K562 (cell line): ENCODE data around the gene PTBP2. TPM values are rescaled to one million over a fixed set of nuclear protein-coding genes. Genes with fewer than 3 reads are reported as not detected.

Source experiments
- ATAC-seq: fragments of 200-7000 bp; cut with Tn5 transposase; 3 replicates; pipeline ENCODE4 v1.9.1; 2020; ENCODE audit warnings: moderate library complexity
- BruUV-seq: library from RNA; stranded (reverse); fragments of 400-500 nt; replicated peaks from 2 replicates; lab custom pipeline; 2021; lab: Mats Ljungman, UMichigan
- CTCF ChIA-PET: fragments of 300-600 bp; formaldehyde crosslinking; extraction: SDS; loops from one replicate; lab custom pipeline; 2021; ENCODE audit warnings: low intra/inter-chr PET ratio; lab: Yijun Ruan, JAX
- POLR2A ChIA-PET: fragments of 300-600, 350-650 bp; sonication (Branson Sonifier 250); formaldehyde crosslinking; extraction: SDS; loops from one replicate; lab custom pipeline; 2021; ENCODE audit warnings: antibody characterized with exemption, inconsistent platforms; lab: Yijun Ruan, JAX
- DNase-seq, 4 experiments: peaks; one replicate each; pipeline versions ENCODE4 v3.0.0 to v3.0.0-alpha.2; 2011 to 2018; ENCODE audit warnings: low spot score in 3 of 4, mixed read lengths in 3 of 4; ENCODE audit errors: extremely low read depth in 1 of 4
- FAIRE-seq: peaks from 2 replicates; lab custom pipeline; 2011; peaks lifted over from hg19 to GRCh38; lab: Jason Lieb, UNC
- H2AFZ ChIP-seq: 2 replicates; pipeline ENCODE4 v1.6.0; 2011; ENCODE audit warnings: low read depth, low read length, control low read depth, inconsistent platforms
- H3K27ac ChIP-seq: fragments of 200-600 bp; 3 replicates; pipeline ENCODE4 v1.8.0; 2011; ENCODE audit warnings: low read depth, mild to moderate bottlenecking, control low read depth, inconsistent platforms, low read length, moderate library complexity, mixed read lengths; ENCODE audit errors: extremely low read depth
- H3K27me3 ChIP-seq, 2 experiments: fragments of 300-600 bp in 1 of 2; 2 replicates in 1 of 2; 3 replicates in 1 of 2; pipeline versions ENCODE4 v1.6.0 to v1.8.0; 2011; ENCODE audit warnings: inconsistent platforms in 2 of 2, low read length in 2 of 2, mild to moderate bottlenecking in 1 of 2, mixed read lengths in 1 of 2, moderate library complexity in 1 of 2; ENCODE audit not compliant: control insufficient read depth in 2 of 2, insufficient read depth in 2 of 2
- H3K36me3 ChIP-seq: fragments of 300-600 bp; 3 replicates; pipeline ENCODE4 v1.8.0; 2011; ENCODE audit warnings: mild to moderate bottlenecking, low read length, inconsistent platforms; ENCODE audit not compliant: control insufficient read depth, insufficient read depth
- H3K4me1 ChIP-seq, 2 experiments: fragments of 200-600 bp in 1 of 2; replicated peaks in 1 of 2; 2 replicates in 1 of 2; 3 replicates in 1 of 2; pipeline versions ENCODE4 v1.5.1 to v1.8.0; 2011; ENCODE audit warnings: inconsistent platforms in 2 of 2, low read length in 2 of 2, mild to moderate bottlenecking in 1 of 2, mixed read lengths in 1 of 2, moderate library complexity in 1 of 2; ENCODE audit not compliant: control insufficient read depth in 2 of 2, insufficient read depth in 2 of 2
- H3K4me2 ChIP-seq: 2 replicates; pipeline ENCODE4 v1.6.1; 2011; ENCODE audit warnings: low read length, control low read depth, inconsistent platforms, mixed read lengths; ENCODE audit not compliant: insufficient read depth
- H3K4me3 ChIP-seq: fragments of 200-600 bp; sonication (generic), shearing (Covaris generic); 2 replicates; pipeline ENCODE4 v1.5.1; 2016; ENCODE audit warnings: control low read depth, inconsistent platforms
- H3K79me2 ChIP-seq: fragments of 200-600 bp; 3 replicates; pipeline ENCODE4 v1.8.0; 2011; ENCODE audit warnings: low read length, inconsistent platforms; ENCODE audit not compliant: control insufficient read depth, insufficient read depth
- H3K9ac ChIP-seq, 2 experiments: 2 replicates each; pipeline versions ENCODE4 v1.6.0 to v1.6.1; 2011; ENCODE audit warnings: low read depth in 2 of 2, low read length in 2 of 2, control low read depth in 1 of 2, inconsistent platforms in 1 of 2, mild to moderate bottlenecking in 1 of 2, mixed read lengths in 1 of 2; ENCODE audit not compliant: insufficient read depth in 1 of 2
- H3K9me1 ChIP-seq: one replicate; pipeline ENCODE4 v1.6.0; 2011; ENCODE audit warnings: inconsistent platforms, mild to moderate bottlenecking, low read length, moderate library complexity; ENCODE audit not compliant: control insufficient read depth, insufficient read depth
- H3K9me3 ChIP-seq: replicated peaks from 2 replicates; pipeline ENCODE4 v1.5.1; 2011; ENCODE audit warnings: low read depth, low read length, inconsistent platforms; ENCODE audit not compliant: control insufficient read depth, insufficient read depth
- H4K20me1 ChIP-seq: replicated peaks from 2 replicates; pipeline ENCODE4 v1.6.1; 2011; ENCODE audit warnings: low read length, inconsistent platforms, mixed read lengths; ENCODE audit not compliant: control insufficient read depth, insufficient read depth
- HCFC1 ChIP-seq: IDR thresholded peaks from 2 replicates; pipeline ENCODE4 v1.6.1; 2012; ENCODE audit warnings: low read depth, low read length, improper control_type of control experiment
- KLF6 ChIP-seq: fragments of 250-450 bp; sonication (Bioruptor Pico); IDR thresholded peaks from 2 replicates; pipeline ENCODE4 v1.4.0; 2020; ENCODE audit warnings: mild to moderate bottlenecking, moderate library complexity, borderline replicate concordance
- LCOR ChIP-seq: sonication (generic); formaldehyde crosslinking; IDR thresholded peaks from 2 replicates; pipeline ENCODE4 v1.8.0; 2022; ENCODE audit warnings: mild to moderate bottlenecking, missing genetic modification reagents
- SIN3B ChIP-seq: fragments of 450-650 bp; IDR thresholded peaks from 2 replicates; pipeline ENCODE4 v1.6.1; 2017; ENCODE audit warnings: low read depth, mild to moderate bottlenecking, moderate library complexity
- ZNF75A ChIP-seq: fragments of 450-650 bp; formaldehyde crosslinking; IDR thresholded peaks from 2 replicates; pipeline ENCODE4 v1.4.0; 2020; ENCODE audit warnings: mild to moderate bottlenecking
- WGBS: fragments of 100-300 bp; shearing (Covaris generic); methylation state at CpG from one replicate; pipeline ENCODE4 v1.1.6; 2016; ENCODE audit warnings: low coverage, mixed read lengths; ENCODE audit not compliant: insufficient coverage; ENCODE audit errors: missing lambda C conversion rate; 5-methylcytosine and 5-hydroxymethylcytosine counted together
- in situ Hi-C: fragments of 300-500 bp; cut with MboI; formaldehyde crosslinking; loops from 4 replicates; pipeline ENCODE4 v1.15.0; 2018; ENCODE audit warnings: inconsistent platforms, mixed read lengths
- intact Hi-C: fragments of 100-400 bp; cut with micrococcal nuclease; formaldehyde crosslinking; loops from 2 replicates; pipeline ENCODE4 v1.14.2; 2022
- polyA plus RNA-seq, 8 experiments: library from polyadenylated mRNA; depleted of rRNA in 4 of 8; stranded (reverse) in 5 of 8; unstranded in 3 of 8; fragments of >200 nt; fragmentation: Nextera tagmentation in 2 of 8; fragmentation: Illumina TruSeq in 1 of 8; extraction: Ambion mirVana in 2 of 8; extraction: Trizol in 1 of 8; gene quantifications; 2 replicates each; pipeline versions ENCODE4 v1.2.1 to v1.2.3, GENCODE V29; 2011 to 2014; ENCODE audit warnings: inconsistent platforms in 1 of 8, missing spikeins in 1 of 8
- total RNA-seq, 7 experiments: library from RNA; depleted of rRNA in 6 of 7; stranded (reverse); fragments of >200 nt in 6 of 7; fragmentation: Illumina TruSeq in 2 of 7; extraction: Trizol in 2 of 7; gene quantifications; 2 replicates each; pipeline versions ENCODE4 v1.2.1 to v1.2.3, GENCODE V29; 2011 to 2021; ENCODE audit warnings: low replicate concordance in 1 of 7
- TF ChIP-seq, protein P1 (sequence below): fragments of 250-450 bp; sonication (Bioruptor Pico); IDR thresholded peaks from 2 replicates; pipeline ENCODE4 v1.9.0; 2021; ENCODE audit warnings: mild to moderate bottlenecking, inconsistent platforms
- TF ChIP-seq, protein P2 (sequence below): fragments of 200-800 bp; sonication (Bioruptor generic); IDR thresholded peaks from 2 replicates; pipeline ENCODE4 v1.6.1; 2016; ENCODE audit warnings: missing genetic modification characterization, missing compliant biosample characterization

PTBP2 gene
- total and polyA plus RNA-seq, 9 of the 15 experiments (the other 6 are each of a cell fraction or from before 2014, with no cell fraction given): 9.8 to 30.6 (median 19.0) TPM

DNA sequence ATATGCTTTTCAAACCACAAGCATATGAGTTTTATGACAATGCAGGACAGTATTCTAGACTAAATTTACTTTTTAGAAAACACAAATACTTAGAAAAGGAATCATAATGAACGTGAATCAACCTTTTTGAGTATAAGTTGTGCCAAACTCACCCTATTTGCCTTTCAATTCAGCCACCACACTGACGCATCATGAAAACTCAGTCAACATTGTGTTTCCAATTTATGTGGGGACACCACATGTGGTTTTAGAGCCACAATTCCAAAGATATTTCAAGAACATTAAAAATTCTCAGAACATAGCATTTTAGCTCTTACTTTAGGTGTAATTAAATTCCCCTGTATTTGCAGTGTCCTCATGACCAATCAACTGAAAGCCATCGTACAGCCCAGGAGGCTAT is 118.8 kb downstream of the PTBP2 start:
- Histone ChIP-seq H3K4me3 (no peak overlapping the region), H3K4me1 (0 out of 5 replicates have a peak, but pooled peaks cover 0 to 2% of the 10 kb centered on the region in 2 experiments), H3K9me1 (no peaks in the 10 kb centered on the region), H3K4me2 (no peak overlapping the region), H3K9me3 (no peaks in the 10 kb centered on the region), H3K36me3 (no peaks in the 10 kb centered on the region), H4K20me1 (no peaks in the 10 kb centered on the region), H2AFZ (no peak overlapping the region), H3K9ac (no peak overlapping the region), H3K27ac (no peak overlapping the region), H3K79me2 (no peaks in the 10 kb centered on the region), H3K27me3 (no peaks in the 10 kb centered on the region; a peak in 1 of 5 replicates)
- TF ChIP-seq ZNF75A (CRISPR knock-in tag) (no peak), KLF6 (CRISPR knock-in tag) (no peak), HCFC1 (no peak), LCOR (no peak), SIN3B (no peak)
- TF ChIP-seq, protein P1, sequence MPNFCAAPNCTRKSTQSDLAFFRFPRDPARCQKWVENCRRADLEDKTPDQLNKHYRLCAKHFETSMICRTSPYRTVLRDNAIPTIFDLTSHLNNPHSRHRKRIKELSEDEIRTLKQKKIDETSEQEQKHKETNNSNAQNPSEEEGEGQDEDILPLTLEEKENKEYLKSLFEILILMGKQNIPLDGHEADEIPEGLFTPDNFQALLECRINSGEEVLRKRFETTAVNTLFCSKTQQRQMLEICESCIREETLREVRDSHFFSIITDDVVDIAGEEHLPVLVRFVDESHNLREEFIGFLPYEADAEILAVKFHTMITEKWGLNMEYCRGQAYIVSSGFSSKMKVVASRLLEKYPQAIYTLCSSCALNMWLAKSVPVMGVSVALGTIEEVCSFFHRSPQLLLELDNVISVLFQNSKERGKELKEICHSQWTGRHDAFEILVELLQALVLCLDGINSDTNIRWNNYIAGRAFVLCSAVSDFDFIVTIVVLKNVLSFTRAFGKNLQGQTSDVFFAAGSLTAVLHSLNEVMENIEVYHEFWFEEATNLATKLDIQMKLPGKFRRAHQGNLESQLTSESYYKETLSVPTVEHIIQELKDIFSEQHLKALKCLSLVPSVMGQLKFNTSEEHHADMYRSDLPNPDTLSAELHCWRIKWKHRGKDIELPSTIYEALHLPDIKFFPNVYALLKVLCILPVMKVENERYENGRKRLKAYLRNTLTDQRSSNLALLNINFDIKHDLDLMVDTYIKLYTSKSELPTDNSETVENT (CRISPR knock-in tag): no peak
- TF ChIP-seq, protein P2, sequence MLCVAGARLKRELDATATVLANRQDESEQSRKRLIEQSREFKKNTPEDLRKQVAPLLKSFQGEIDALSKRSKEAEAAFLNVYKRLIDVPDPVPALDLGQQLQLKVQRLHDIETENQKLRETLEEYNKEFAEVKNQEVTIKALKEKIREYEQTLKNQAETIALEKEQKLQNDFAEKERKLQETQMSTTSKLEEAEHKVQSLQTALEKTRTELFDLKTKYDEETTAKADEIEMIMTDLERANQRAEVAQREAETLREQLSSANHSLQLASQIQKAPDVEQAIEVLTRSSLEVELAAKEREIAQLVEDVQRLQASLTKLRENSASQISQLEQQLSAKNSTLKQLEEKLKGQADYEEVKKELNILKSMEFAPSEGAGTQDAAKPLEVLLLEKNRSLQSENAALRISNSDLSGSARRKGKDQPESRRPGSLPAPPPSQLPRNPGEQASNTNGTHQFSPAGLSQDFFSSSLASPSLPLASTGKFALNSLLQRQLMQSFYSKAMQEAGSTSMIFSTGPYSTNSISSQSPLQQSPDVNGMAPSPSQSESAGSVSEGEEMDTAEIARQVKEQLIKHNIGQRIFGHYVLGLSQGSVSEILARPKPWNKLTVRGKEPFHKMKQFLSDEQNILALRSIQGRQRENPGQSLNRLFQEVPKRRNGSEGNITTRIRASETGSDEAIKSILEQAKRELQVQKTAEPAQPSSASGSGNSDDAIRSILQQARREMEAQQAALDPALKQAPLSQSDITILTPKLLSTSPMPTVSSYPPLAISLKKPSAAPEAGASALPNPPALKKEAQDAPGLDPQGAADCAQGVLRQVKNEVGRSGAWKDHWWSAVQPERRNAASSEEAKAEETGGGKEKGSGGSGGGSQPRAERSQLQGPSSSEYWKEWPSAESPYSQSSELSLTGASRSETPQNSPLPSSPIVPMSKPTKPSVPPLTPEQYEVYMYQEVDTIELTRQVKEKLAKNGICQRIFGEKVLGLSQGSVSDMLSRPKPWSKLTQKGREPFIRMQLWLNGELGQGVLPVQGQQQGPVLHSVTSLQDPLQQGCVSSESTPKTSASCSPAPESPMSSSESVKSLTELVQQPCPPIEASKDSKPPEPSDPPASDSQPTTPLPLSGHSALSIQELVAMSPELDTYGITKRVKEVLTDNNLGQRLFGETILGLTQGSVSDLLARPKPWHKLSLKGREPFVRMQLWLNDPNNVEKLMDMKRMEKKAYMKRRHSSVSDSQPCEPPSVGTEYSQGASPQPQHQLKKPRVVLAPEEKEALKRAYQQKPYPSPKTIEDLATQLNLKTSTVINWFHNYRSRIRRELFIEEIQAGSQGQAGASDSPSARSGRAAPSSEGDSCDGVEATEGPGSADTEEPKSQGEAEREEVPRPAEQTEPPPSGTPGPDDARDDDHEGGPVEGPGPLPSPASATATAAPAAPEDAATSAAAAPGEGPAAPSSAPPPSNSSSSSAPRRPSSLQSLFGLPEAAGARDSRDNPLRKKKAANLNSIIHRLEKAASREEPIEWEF: no peak
- CTCF ChIA-PET: no interaction called here
- ATAC-seq (no peak), FAIRE-seq (no peak), DNase-seq (no peak)
- in situ Hi-C loops (no loop called here), intact Hi-C loops (loop anchor here (10.0 kb wide), 1 partner anchor 1536 kb away; no protein-coding TSS in a partner anchor)
- BruUV-seq: no TSS peak
- WGBS: 2% methylated on average over 3 of the region's 3 CpGs
- POLR2A ChIA-PET: no interaction called here
